C4-2B (cell line): ENCODE measurements around the gene TSBP1.

Experiments
- H3K27ac ChIP-seq: fragments of 450-650 bp; 2 replicates; pipeline ENCODE4 v1.5.1; 2017
- ZFX ChIP-seq: fragments of 450-650 bp; IDR thresholded peaks from 2 replicates; pipeline ENCODE4 v1.6.1; 2017
- TF ChIP-seq, protein P1 (sequence below): fragments of 450-650 bp; conservative IDR thresholded peaks from 2 replicates; pipeline ENCODE4 v1.5.1; 2017; ENCODE audit warnings: mild to moderate bottlenecking

Gene TSBP1

DNA sequence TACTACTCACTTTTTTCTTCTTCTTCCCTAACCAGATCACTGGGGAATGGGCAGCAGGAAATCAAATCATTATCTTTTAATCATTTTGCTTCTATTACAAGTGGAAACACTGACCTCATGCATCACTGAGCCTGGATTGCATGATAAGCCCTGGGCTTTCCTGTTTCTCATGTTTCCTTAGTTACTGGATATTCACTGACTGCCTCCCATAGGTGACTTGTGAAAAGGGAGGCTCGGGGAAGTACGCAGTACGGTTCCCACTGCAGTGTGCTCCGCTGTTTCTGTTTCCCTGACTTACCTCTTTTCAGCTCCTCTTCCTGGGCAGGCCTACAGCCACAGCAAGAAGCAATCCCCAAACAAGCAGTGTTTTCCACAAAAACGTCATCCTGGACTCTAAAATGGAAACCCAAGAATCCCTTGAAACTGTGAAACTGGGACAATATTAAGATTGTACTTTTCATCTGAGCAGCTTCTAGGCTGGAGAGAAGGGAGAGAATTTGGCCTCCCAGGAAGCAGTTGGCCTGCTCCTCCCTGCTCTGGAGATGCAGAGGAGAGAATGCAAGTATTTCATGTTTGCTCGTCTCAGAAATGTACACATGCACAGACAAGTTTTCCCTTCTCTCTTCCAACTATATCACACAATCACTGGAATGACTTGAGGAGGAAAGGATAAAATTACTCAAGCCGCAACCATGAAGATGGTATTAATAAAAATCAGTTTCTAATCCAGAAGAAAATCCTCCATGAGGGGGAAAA lies 22.1 kb upstream of the TSBP1 start:
- no peak for TF ChIP-seq ZFX
- TF ChIP-seq, protein P1, sequence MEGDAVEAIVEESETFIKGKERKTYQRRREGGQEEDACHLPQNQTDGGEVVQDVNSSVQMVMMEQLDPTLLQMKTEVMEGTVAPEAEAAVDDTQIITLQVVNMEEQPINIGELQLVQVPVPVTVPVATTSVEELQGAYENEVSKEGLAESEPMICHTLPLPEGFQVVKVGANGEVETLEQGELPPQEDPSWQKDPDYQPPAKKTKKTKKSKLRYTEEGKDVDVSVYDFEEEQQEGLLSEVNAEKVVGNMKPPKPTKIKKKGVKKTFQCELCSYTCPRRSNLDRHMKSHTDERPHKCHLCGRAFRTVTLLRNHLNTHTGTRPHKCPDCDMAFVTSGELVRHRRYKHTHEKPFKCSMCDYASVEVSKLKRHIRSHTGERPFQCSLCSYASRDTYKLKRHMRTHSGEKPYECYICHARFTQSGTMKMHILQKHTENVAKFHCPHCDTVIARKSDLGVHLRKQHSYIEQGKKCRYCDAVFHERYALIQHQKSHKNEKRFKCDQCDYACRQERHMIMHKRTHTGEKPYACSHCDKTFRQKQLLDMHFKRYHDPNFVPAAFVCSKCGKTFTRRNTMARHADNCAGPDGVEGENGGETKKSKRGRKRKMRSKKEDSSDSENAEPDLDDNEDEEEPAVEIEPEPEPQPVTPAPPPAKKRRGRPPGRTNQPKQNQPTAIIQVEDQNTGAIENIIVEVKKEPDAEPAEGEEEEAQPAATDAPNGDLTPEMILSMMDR: no peak

DNA sequence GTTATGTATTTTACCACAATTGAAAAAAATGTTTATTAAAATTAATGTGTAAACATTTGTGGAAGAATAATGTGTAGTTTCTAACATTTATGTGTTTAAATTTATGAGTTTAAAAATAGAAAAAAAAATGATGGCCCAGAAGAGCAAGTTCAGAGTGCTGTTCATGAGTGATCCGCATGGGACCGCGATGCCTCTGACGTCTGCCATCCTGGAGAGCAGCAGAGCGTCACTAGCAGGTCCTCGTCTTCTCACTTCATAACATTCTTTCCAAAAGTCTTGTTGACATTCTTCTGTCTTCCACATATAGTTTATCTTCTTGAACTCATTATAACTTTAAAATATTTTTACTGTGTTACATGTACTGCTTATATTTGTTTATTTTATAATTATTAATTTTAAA lies 19.8 kb upstream of the TSBP1 start:
- TF ChIP-seq, protein P1: no peak
- TF ChIP-seq ZFX: no peak
- no peak overlapping the region for H3K27ac ChIP-seq

More for the DNA sequence above, 22.1 kb upstream of the TSBP1 start:
- no peak overlapping the region; the same call in 1 of the 2 replicates for H3K27ac ChIP-seq

DNA sequence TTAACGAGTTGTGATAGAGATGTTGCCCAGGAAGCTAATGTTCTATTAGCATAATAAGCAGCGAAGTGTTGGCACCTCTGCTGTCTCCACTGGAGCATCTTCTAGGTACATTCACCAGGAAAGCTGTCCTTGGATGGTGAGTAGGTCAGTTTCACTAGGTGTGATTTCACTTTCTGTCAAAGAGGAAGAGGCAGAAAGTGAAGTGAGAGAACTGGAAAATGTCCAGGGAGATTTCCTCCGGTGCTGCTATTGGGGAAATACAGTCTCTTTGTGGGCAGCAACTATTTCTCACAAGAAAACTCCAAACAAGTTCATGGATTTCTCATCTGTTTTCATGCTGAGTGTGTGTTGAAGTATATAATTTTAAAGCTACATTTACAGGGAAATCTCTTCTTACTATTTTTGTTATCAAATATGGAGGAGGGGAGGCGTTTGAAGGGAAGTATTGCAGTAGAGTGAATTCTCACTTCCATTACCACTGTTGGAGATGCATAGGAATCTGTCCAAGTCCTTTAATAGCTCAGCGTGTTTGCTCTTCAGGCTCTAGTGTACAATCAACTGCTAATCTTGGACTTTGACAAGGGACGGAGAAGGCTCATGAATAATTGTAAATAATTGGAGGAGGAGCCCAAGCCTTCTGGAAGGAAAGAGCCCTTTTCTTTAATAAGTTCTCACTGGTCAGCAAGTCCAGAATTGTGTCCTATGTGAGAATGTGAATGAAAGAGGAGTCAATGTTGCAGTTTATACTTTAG lies 16.1 kb upstream of the TSBP1 start:
- no peak for TF ChIP-seq ZFX
- TF ChIP-seq, protein P1: no peak
- H3K27ac ChIP-seq: no peak overlapping the region

- TF ChIP-seq, protein P1: no peak
- no peak for TF ChIP-seq ZFX
These were observed 14.3 kb upstream of the TSBP1 start for GRCh38 chr6:32386040-32386439.

GRCh38 chr6:32382757-32383420 lies 11.2 kb upstream of the TSBP1 start:
- TF ChIP-seq ZFX: no peak
- TF ChIP-seq, protein P1: no peak
- H3K27ac ChIP-seq: no peak overlapping the region

More at GRCh38 chr6:32386040-32386439, 14.3 kb upstream of the TSBP1 start:
- no peak overlapping the region for H3K27ac ChIP-seq

- no peak for TF ChIP-seq ZFX
- TF ChIP-seq, protein P1: no peak
- no peak overlapping the region for H3K27ac ChIP-seq
These were observed 7.8 kb upstream of the TSBP1 start for GRCh38 chr6:32379545-32379944.
